HL-60 (cell line): ENCODE data around the gene CCL25.

ENCODE experiments used
- DNase-seq, 2 experiments: peaks; one replicate each; pipeline ENCODE4 v3.0.0-alpha.2; 2010 to 2020; ENCODE audit warnings: low read depth in 1 of 2, low spot score in 1 of 2
- H3K27ac ChIP-seq: fragments of 250-450 bp; sonication (Bioruptor Pico); replicated peaks from 2 replicates; pipeline ENCODE4 v1.5.1; 2020; ENCODE audit warnings: mild to moderate bottlenecking, moderate library complexity
- H3K27me3 ChIP-seq: fragments of 250-450 bp; sonication (Bioruptor Pico); 2 replicates; pipeline ENCODE4 v1.5.1; 2021; ENCODE audit warnings: mild to moderate bottlenecking, moderate library complexity; ENCODE audit not compliant: insufficient read depth, poor library complexity, severe bottlenecking
- H3K4me3 ChIP-seq: replicated peaks from 2 replicates; pipeline ENCODE4 v1.5.1; 2011; ENCODE audit warnings: mild to moderate bottlenecking, control low read depth, low read length; ENCODE audit not compliant: insufficient read depth
- GABPA ChIP-seq: IDR thresholded peaks from 2 replicates; pipeline ENCODE4 v1.6.1; 2012; ENCODE audit warnings: low read depth
- POLR2AphosphoS5 ChIP-seq: IDR thresholded peaks from 2 replicates; pipeline ENCODE4 v1.6.1; 2012; ENCODE audit warnings: low read depth
- SPI1 ChIP-seq: IDR thresholded peaks from 2 replicates; pipeline ENCODE4 v1.6.1; 2012; ENCODE audit warnings: low read depth, mild to moderate bottlenecking, borderline replicate concordance
- TF ChIP-seq, protein P1 (sequence below): IDR thresholded peaks from 2 replicates; pipeline ENCODE4 v1.6.1; 2012; ENCODE audit warnings: low read depth; ENCODE audit not compliant: insufficient replicate concordance
- TF ChIP-seq, protein P2 (sequence below): IDR thresholded peaks from one replicate; pipeline ENCODE4 v1.5.1; 2011; ENCODE audit warnings: low read length, control low read depth, inconsistent platforms; ENCODE audit not compliant: insufficient read depth

Gene CCL25

DNA sequence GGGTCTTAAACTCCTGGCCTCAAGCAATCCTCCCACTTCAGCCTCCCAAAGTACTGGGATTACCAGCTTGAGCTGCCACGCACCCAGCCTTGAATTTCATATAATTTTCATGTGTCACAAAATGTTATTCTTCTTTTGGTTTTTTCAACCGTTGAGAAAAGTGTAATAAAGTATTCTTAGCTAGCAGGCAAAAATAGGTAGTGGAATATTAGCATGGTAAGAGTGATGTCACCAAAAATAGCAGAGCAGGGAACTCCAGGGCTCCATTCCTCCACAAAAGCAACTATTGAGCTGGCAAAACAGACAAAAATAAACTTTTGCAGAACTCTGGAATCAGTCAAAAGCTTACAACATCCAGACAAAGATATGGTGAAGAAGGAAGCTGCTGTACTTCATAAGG lies 52.9 kb downstream of the CCL25 start:
- DNase-seq: no peak
- Histone ChIP-seq H3K27me3 (peaks cover 4% of the 10 kb centered on the region), H3K4me3 (no peak overlapping the region), H3K27ac (no peak overlapping the region)
- TF ChIP-seq POLR2AphosphoS5 (no peak), GABPA (no peak), SPI1 (no peak)
- TF ChIP-seq, protein P1, sequence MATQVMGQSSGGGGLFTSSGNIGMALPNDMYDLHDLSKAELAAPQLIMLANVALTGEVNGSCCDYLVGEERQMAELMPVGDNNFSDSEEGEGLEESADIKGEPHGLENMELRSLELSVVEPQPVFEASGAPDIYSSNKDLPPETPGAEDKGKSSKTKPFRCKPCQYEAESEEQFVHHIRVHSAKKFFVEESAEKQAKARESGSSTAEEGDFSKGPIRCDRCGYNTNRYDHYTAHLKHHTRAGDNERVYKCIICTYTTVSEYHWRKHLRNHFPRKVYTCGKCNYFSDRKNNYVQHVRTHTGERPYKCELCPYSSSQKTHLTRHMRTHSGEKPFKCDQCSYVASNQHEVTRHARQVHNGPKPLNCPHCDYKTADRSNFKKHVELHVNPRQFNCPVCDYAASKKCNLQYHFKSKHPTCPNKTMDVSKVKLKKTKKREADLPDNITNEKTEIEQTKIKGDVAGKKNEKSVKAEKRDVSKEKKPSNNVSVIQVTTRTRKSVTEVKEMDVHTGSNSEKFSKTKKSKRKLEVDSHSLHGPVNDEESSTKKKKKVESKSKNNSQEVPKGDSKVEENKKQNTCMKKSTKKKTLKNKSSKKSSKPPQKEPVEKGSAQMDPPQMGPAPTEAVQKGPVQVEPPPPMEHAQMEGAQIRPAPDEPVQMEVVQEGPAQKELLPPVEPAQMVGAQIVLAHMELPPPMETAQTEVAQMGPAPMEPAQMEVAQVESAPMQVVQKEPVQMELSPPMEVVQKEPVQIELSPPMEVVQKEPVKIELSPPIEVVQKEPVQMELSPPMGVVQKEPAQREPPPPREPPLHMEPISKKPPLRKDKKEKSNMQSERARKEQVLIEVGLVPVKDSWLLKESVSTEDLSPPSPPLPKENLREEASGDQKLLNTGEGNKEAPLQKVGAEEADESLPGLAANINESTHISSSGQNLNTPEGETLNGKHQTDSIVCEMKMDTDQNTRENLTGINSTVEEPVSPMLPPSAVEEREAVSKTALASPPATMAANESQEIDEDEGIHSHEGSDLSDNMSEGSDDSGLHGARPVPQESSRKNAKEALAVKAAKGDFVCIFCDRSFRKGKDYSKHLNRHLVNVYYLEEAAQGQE: no peak
- TF ChIP-seq, protein P2, sequence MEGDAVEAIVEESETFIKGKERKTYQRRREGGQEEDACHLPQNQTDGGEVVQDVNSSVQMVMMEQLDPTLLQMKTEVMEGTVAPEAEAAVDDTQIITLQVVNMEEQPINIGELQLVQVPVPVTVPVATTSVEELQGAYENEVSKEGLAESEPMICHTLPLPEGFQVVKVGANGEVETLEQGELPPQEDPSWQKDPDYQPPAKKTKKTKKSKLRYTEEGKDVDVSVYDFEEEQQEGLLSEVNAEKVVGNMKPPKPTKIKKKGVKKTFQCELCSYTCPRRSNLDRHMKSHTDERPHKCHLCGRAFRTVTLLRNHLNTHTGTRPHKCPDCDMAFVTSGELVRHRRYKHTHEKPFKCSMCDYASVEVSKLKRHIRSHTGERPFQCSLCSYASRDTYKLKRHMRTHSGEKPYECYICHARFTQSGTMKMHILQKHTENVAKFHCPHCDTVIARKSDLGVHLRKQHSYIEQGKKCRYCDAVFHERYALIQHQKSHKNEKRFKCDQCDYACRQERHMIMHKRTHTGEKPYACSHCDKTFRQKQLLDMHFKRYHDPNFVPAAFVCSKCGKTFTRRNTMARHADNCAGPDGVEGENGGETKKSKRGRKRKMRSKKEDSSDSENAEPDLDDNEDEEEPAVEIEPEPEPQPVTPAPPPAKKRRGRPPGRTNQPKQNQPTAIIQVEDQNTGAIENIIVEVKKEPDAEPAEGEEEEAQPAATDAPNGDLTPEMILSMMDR: no peak

DNA sequence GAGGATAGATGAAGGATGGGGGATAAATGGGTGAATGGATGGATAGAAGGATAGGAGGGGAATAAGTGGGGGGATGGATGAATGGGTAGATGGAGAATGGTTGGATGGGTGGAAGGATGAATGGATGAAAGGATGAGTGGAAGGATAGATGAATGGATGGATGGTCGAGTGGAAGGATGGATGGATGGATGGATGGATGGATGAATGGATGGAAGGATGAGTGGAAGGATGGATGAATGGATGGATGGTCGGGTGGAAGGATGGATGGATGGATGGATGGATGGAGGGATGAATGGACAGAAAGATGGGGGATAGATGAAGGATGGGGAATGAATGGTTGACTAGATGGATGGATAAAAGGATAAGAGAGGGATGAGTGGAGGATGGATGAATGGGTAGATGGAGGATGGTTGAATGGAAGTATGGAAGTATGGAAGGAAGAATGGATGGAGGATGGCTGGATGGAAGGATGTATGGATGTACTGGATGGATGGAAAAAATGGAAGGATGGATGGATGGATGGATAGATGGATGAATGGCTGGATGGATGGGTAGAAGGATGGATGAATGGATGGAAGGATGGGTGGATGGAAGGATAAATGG lies 54.8 kb downstream of the CCL25 start:
- no peak for TF ChIP-seq SPI1
- TF ChIP-seq, protein P1: no peak
- TF ChIP-seq, protein P2: no peak
- no peak for TF ChIP-seq POLR2AphosphoS5
- TF ChIP-seq GABPA: no peak

DNA sequence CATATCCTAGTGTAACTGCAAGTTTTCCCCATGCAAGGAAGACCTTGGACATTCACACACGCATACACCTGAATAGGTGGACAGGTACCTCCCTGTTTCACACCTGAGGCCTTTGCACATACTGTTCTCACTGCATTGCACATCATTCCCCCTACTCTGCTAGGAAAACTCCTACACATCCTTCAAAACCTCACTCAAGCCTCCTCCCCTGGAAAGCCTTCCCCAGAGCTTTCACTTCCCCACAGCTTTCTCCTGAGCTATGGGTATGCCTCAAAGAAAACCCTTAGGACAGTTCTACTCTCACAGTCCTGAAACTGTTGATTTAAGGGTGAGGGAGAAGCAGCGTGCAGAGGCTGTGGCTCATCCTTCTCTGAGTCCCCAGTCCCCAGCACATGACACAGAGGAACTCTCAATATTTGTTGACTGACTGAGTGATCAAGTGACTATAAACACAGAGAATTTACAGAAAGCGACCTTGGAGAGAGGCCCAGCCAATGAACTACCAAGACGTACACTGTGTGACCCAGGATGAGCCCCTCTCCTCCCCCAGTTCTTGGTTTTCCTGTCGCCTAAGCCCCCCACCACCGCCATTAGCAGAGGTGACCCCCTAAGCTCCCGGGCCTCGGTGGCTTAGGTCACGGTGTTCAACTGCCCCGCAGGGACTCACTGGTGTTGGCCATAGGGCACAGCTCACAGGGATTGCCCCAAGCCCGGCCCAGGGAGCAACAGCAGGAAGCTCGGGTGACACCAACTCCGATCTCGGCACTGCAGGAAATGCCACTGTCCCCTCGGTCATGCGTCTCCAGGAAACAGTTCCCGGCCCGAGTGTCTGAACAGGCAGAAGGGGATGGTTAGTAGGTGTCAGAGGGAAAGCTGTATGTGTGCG lies 56.2 kb downstream of the CCL25 start:
- DNase-seq: peak in 1 of 2 experiments; percentile 4

More for the DNA sequence above, 54.8 kb downstream of the CCL25 start:
- DNase-seq: no peak
- H3K4me3 ChIP-seq: no peak overlapping the region
- H3K27me3 ChIP-seq: peaks cover 4% of the 10 kb centered on the region
- H3K27ac ChIP-seq: no peak overlapping the region

DNA sequence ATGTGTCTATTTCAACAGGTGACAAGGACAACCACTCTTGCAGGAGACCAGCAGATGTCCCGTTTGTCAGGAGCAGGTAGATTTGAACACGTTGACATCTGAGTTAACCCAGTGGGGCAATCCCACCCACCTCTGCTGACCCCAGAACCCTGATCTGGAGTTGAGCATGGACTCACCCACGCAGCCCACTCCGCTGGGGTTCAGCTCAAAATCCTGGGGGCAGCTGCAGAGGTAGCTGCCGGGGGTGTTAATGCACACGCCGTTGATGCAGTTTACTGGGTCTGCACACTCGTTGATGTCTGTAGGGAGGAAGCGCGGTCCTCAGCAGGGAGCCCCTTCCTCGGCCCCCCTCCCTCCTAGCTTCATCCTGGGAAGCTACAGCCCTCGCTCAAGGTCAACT lies 56.9 kb downstream of the CCL25 start:
- H3K27ac ChIP-seq: no peak overlapping the region
- DNase-seq: no peak
- H3K4me3 ChIP-seq: no peak overlapping the region
- TF ChIP-seq, protein P2: no peak
- TF ChIP-seq, protein P1: no peak
- H3K27me3 ChIP-seq: peaks cover 4% of the 10 kb centered on the region

More for the DNA sequence above, 56.2 kb downstream of the CCL25 start:
- no peak overlapping the region for H3K27ac ChIP-seq
- peaks cover 4% of the 10 kb centered on the region for H3K27me3 ChIP-seq
- TF ChIP-seq POLR2AphosphoS5 (no peak), SPI1 (0 out of 2 replicates have a peak, but pooled peaks have one; percentile 5)
- no peak overlapping the region for H3K4me3 ChIP-seq
